Fibroblast of pulmonary artery (primary cell): Measurements from ENCODE around the gene ZNF100.
A peak's percentile ranks its signal among the peaks of the same experiment; 100 is the strongest.
"Not testable (repeated sequence)": the region's sequence is repeated elsewhere in the genome, so short reads cannot be mapped to it uniquely, and the experiment has no call there.

Experiments used
- DNase-seq: peaks from one replicate; pipeline ENCODE4 v3.0.0-alpha.2; 2010; ENCODE audit warnings: low read depth
- H3K4me3 ChIP-seq: replicated peaks from 2 replicates; pipeline ENCODE4 v1.5.1; 2011; ENCODE audit warnings: low read depth, mild to moderate bottlenecking, control low read depth, low read length, moderate library complexity
- CTCF ChIP-seq: IDR thresholded peaks from 2 replicates; pipeline ENCODE4 v1.5.1; 2011; ENCODE audit warnings: mild to moderate bottlenecking, control low read depth, low read length, inconsistent platforms; ENCODE audit errors: missing control alignments

Gene ZNF100

GRCh38 chr19:21758296-21758695 is 9.1 kb downstream of the ZNF100 start:
- H3K4me3 ChIP-seq: no peak overlapping the region
- DNase-seq: no peak

GRCh38 chr19:21755555-21755954 is 11.8 kb downstream of the ZNF100 start:
- H3K4me3 ChIP-seq, DNase-seq: not testable (repeated sequence)

More at GRCh38 chr19:21758296-21758695, 9.1 kb downstream of the ZNF100 start:
- no peak for TF ChIP-seq CTCF

- H3K4me3 ChIP-seq: no peak overlapping the region
- DNase-seq: peak; percentile 33
- TF ChIP-seq CTCF: no peak
Measured at GRCh38 chr19:21751384-21751783, 16.0 kb downstream of the ZNF100 start.

DNA sequence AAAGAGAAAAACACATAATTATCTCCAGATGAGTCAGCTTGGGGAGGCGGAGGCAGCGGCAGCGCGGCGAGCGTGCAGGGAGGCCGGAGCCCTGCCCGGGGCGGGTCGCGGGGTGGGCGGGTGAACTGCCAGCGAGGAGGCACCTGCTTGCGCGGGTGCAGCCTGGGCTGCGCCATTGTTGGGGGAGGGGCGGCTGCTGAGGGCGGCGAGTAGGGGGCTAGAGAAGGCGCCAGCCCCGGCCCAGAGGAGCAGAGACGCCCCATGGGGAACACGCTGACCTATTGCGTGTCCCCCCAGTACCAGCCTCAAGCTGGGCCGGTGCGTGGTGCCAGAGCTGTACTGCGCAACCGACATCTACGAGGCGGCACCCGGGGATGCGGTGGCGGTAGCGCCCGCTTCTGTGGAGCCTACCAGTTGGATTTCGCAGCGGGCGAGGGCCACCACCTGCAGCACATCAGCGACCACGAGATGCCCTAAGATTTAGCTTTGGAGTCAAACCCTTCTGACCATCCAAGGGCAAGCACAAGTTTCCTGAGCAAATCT is 16.7 kb downstream of the ZNF100 start:
- no peak for DNase-seq
- no peak overlapping the region for H3K4me3 ChIP-seq
- TF ChIP-seq CTCF: no peak

DNA sequence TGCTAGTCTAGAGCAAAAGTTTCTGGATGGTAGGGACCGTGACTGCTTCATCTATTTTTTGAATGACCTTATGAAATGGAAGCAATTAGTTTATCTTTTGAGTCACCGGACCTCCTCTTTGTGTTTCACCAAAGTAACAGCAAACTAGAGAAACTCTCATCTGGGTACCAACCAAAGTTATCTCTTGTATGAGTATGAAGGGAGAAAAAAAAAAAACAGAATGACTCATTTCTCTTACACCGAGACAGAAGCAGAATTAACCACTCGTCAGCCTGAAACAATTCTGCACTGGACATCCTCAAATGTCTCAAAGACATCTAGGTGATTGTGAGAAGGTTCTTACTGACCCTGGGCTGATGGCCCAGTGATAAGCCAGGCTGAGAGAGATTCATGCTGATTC is 18.3 kb downstream of the ZNF100 start:
- H3K4me3 ChIP-seq: no peak overlapping the region
- peak; percentile 11 for DNase-seq
- no peak for TF ChIP-seq CTCF

- no peak for TF ChIP-seq CTCF
- no peak for DNase-seq
Measured at GRCh38 chr19:21748088-21748487, 19.3 kb downstream of the ZNF100 start.

DNA sequence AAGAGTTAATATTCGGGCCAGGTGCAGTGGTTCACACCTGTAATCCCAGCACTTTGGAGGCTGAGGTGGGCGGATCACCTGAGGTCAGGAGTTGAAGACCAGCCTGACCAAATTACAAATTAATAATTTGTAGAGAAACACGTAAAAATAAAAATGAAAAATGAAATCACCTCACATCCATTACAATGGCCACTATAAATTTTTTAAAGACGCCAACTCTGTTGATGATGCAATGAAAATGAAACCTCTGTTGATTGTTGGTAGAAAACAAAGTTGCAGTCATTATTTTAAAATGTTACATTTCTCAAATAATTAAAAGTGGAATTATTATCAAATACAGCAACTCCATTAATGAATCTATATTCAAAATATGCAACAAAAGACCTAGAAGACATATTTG is 26.8 kb downstream of the ZNF100 start:
- no peak for TF ChIP-seq CTCF
- no peak for DNase-seq
- H3K4me3 ChIP-seq: no peak overlapping the region

More at GRCh38 chr19:21748088-21748487, 19.3 kb downstream of the ZNF100 start:
- H3K4me3 ChIP-seq: no peak overlapping the region

- not testable (repeated sequence) for DNase-seq, H3K4me3 ChIP-seq
Measured at GRCh38 chr19:21726942-21727747, 40.2 kb downstream of the ZNF100 start.
